Activated CD4-positive, alpha-beta memory T cell treated with anti-CD3 and anti-CD28 coated beads, Interleukin-2, amount 10 ng/mL, durations not matched to agents 7 days and 5 days (primary cell): Measurements from ENCODE around the gene LTBR. TPM values are rescaled to one million over a fixed set of nuclear protein-coding genes. Genes with fewer than 3 reads are reported as not detected.
"Not testable (repeated sequence)": the region's sequence is repeated elsewhere in the genome, so short reads cannot be mapped to it uniquely, and the experiment has no call there.

ENCODE experiments used
- CTCF ChIA-PET: fragments of 350-600 bp; sonication (Branson Sonifier 250); formaldehyde crosslinking; loops from one replicate; lab custom pipeline; 2021; ENCODE audit warnings: antibody characterized with exemption, inconsistent platforms; lab: Charles Lee
- POLR2A ChIA-PET: fragments of 350-600 bp; sonication (Branson Sonifier 250); formaldehyde crosslinking; loops from one replicate; lab custom pipeline; 2021; ENCODE audit warnings: antibody characterized with exemption; lab: Charles Lee
- DNase-seq: peaks from one replicate; pipeline ENCODE4 v3.0.0-alpha.2; 2020
- H3K27ac Mint-ChIP-seq: one replicate; pipeline ENCODE4 v1.8.0; 2021; ENCODE audit warnings: mild to moderate bottlenecking, mixed read lengths
- H3K27me3 Mint-ChIP-seq: one replicate; pipeline ENCODE4 v1.8.0; 2021; ENCODE audit warnings: mixed read lengths
- H3K36me3 Mint-ChIP-seq: one replicate; pipeline ENCODE4 v1.8.0; 2021; ENCODE audit warnings: low read depth, mixed read lengths
- H3K4me1 Mint-ChIP-seq: one replicate; pipeline ENCODE4 v1.8.0; 2021; ENCODE audit warnings: mixed read lengths
- H3K4me3 Mint-ChIP-seq: one replicate; pipeline ENCODE4 v1.8.0; 2021; ENCODE audit warnings: mild to moderate bottlenecking, mixed read lengths
- H3K9me3 Mint-ChIP-seq: one replicate; pipeline ENCODE4 v1.8.0; 2021; ENCODE audit warnings: mixed read lengths
- total RNA-seq, 2 experiments: library from RNA; stranded (reverse); gene quantifications; one replicate each; pipeline ENCODE4 v1.2.3, GENCODE V29; 2021

The LTBR gene
- total RNA-seq, 2 experiments from 2014 or later = 0.38 to 0.40 TPM

GRCh38 chr12:6340745-6341416 lies 43.1 kb upstream of the LTBR start:
- ChIA-PET POLR2A (interaction anchor here (1.4 to 4.5 kb wide), 3 partner anchors 22 to 130 kb away, joined by 3 to 22 read pairs (median 7); partner anchors contain the start of gene VAMP1), CTCF (interaction anchor here (1.0 to 1.9 kb wide), 2 partner anchors 18 to 26 kb away, joined by 3 to 9 read pairs; no protein-coding TSS in a partner anchor)
- Mint-ChIP-seq H3K27ac (no peak overlapping the region), H3K9me3 (no peaks in the 10 kb centered on the region), H3K27me3 (no peaks in the 10 kb centered on the region), H3K4me1 (peaks cover 33% of the 10 kb centered on the region), H3K36me3 (peaks cover 3% of the 10 kb centered on the region), H3K4me3 (no peak overlapping the region)
- DNase-seq = no peak

- no peak within 1 kb of the TSS for H3K4me3 Mint-ChIP-seq
- POLR2A ChIA-PET = interaction anchor here (1.4 to 4.5 kb wide), 2 partner anchors 21 to 129 kb away, joined by 3 to 22 read pairs; partner anchors contain the start of gene VAMP1
- peaks cover 40% of the 10 kb centered on the region for H3K4me1 Mint-ChIP-seq
- no peaks in the 10 kb centered on the region for H3K9me3 Mint-ChIP-seq
- H3K36me3 Mint-ChIP-seq = peaks cover 3% of the 10 kb centered on the region
- CTCF ChIA-PET = interaction anchor here (1.0 kb wide), 2 partner anchors 18 to 124 kb away, joined by 3 read pairs; no protein-coding TSS in a partner anchor
- no peaks in the 10 kb centered on the region for H3K27me3 Mint-ChIP-seq
- peak; percentile 54 for DNase-seq
- peak within 1 kb of the TSS; percentile 50 for H3K27ac Mint-ChIP-seq
Measured at GRCh38 chr12:6341417-6342139, 42.4 kb upstream of the LTBR start, which contains the start of gene TNFRSF1A. TNFRSF1A (minus strand) TSS chr12:6342076; CDS start chr12:6341814, 262 bp downstream.

GRCh38 chr12:6342140-6342889 lies 41.6 kb upstream of the LTBR start:
- no peak for DNase-seq
- Mint-ChIP-seq H3K27ac (no peak overlapping the region), H3K9me3 (peaks cover 4% of the 10 kb centered on the region), H3K4me3 (no peak overlapping the region), H3K4me1 (peaks cover 47% of the 10 kb centered on the region), H3K36me3 (peaks cover 5% of the 10 kb centered on the region), H3K27me3 (no peaks in the 10 kb centered on the region)
- CTCF ChIA-PET = interaction anchor here (1.0 kb wide), 1 partner anchor 123 kb away, joined by 3 read pairs; no protein-coding TSS in a partner anchor
- POLR2A ChIA-PET = interaction anchor here (4.5 kb wide), 1 partner anchor 21 kb away, joined by 22 read pairs; no protein-coding TSS in a partner anchor

- CTCF ChIA-PET = interaction anchor here (0.7 kb wide), 1 partner anchor 12 kb away, joined by 3 read pairs; no protein-coding TSS in a partner anchor
Measured at GRCh38 chr12:6343518-6343917, 40.4 kb upstream of the LTBR start.

GRCh38 chr12:6344101-6344660 lies 39.8 kb upstream of the LTBR start:
- H3K9me3 Mint-ChIP-seq, H3K27ac Mint-ChIP-seq, H3K4me3 Mint-ChIP-seq, H3K36me3 Mint-ChIP-seq, H3K27me3 Mint-ChIP-seq, DNase-seq: not testable (repeated sequence)
- POLR2A ChIA-PET = interaction anchor here (1.0 kb wide), 1 partner anchor 15 kb away, joined by 3 read pairs; no protein-coding TSS in a partner anchor
- CTCF ChIA-PET = interaction anchor here (0.7 to 2.1 kb wide), 3 partner anchors 8 to 19 kb away, joined by 3 to 20 read pairs (median 3); no protein-coding TSS in a partner anchor
- peaks cover 51% of the 10 kb centered on the region for H3K4me1 Mint-ChIP-seq

More at GRCh38 chr12:6343518-6343917, 40.4 kb upstream of the LTBR start:
- no peaks in the 10 kb centered on the region for H3K27me3 Mint-ChIP-seq
- POLR2A ChIA-PET = interaction anchor here (1.0 kb wide), 1 partner anchor 15 kb away, joined by 3 read pairs; no protein-coding TSS in a partner anchor
- peaks cover 51% of the 10 kb centered on the region for H3K4me1 Mint-ChIP-seq
- H3K27ac Mint-ChIP-seq = peak overlapping the region; percentile 5
- H3K9me3 Mint-ChIP-seq = peaks cover 4% of the 10 kb centered on the region
- peaks cover 5% of the 10 kb centered on the region for H3K36me3 Mint-ChIP-seq
- H3K4me3 Mint-ChIP-seq = no peak overlapping the region
- DNase-seq = no peak

GRCh38 chr12:6345319-6346091 lies 38.5 kb upstream of the LTBR start:
- peaks cover 51% of the 10 kb centered on the region for H3K4me1 Mint-ChIP-seq
- POLR2A ChIA-PET = interaction anchor here (1.0 to 2.4 kb wide), 11 partner anchors 10 to 598 kb away, joined by 3 to 38 read pairs (median 5); partner anchors contain the start of genes C12orf57, MRPL51, RNU7-1 and TAPBPL

GRCh38 chr12:6346235-6346832 lies 37.6 kb upstream of the LTBR start:
- Mint-ChIP-seq H3K27ac (peak overlapping the region; percentile 78), H3K4me1 (peaks cover 51% of the 10 kb centered on the region), H3K9me3 (peaks cover 4% of the 10 kb centered on the region), H3K4me3 (peak overlapping the region; percentile 7), H3K36me3 (peaks cover 5% of the 10 kb centered on the region), H3K27me3 (no peaks in the 10 kb centered on the region)
- CTCF ChIA-PET = interaction anchor here (0.8 to 2.1 kb wide), 7 partner anchors 10 to 215 kb away, joined by 3 to 20 read pairs (median 6); no protein-coding TSS in a partner anchor
- DNase-seq = no peak
- POLR2A ChIA-PET = interaction anchor here (1.0 to 2.4 kb wide), 9 partner anchors 10 to 597 kb away, joined by 3 to 38 read pairs (median 5); partner anchors contain the start of genes C12orf57, MRPL51, RNU7-1 and VAMP1

More at GRCh38 chr12:6345319-6346091, 38.5 kb upstream of the LTBR start:
- Mint-ChIP-seq H3K4me3 (peak overlapping the region; percentile 26), H3K36me3 (peaks cover 5% of the 10 kb centered on the region), H3K27me3 (no peaks in the 10 kb centered on the region), H3K27ac (peak overlapping the region; percentile 78), H3K9me3 (peaks cover 4% of the 10 kb centered on the region)
- DNase-seq = peak; percentile 63
- CTCF ChIA-PET = interaction anchor here (0.8 to 2.1 kb wide), 10 partner anchors 9 to 216 kb away, joined by 3 to 20 read pairs (median 5); no protein-coding TSS in a partner anchor

GRCh38 chr12:6346942-6347341 lies 37.0 kb upstream of the LTBR start:
- Mint-ChIP-seq H3K4me3 (no peak overlapping the region), H3K36me3 (peaks cover 2% of the 10 kb centered on the region), H3K27me3 (no peaks in the 10 kb centered on the region), H3K27ac (no peak overlapping the region), H3K9me3 (peaks cover 4% of the 10 kb centered on the region), H3K4me1 (peaks cover 48% of the 10 kb centered on the region)
- ChIA-PET POLR2A (interaction anchor here (2.4 kb wide), 1 partner anchor 11 kb away, joined by 38 read pairs; no protein-coding TSS in a partner anchor), CTCF (no interaction called here)
- no peak for DNase-seq

GRCh38 chr12:6347367-6348338 lies 36.3 kb upstream of the LTBR start:
- DNase-seq = no peak
- Mint-ChIP-seq H3K4me3 (no peak overlapping the region), H3K4me1 (peaks cover 41% of the 10 kb centered on the region), H3K36me3 (peaks cover 2% of the 10 kb centered on the region), H3K9me3 (peaks cover 4% of the 10 kb centered on the region), H3K27ac (no peak overlapping the region), H3K27me3 (no peaks in the 10 kb centered on the region)
- POLR2A ChIA-PET = interaction anchor here (1.5 kb wide), 1 partner anchor 10 kb away, joined by 4 read pairs; no protein-coding TSS in a partner anchor
- CTCF ChIA-PET = no interaction called here

- ChIA-PET CTCF (interaction anchor here (0.6 to 0.9 kb wide), 2 partner anchors 16 to 113 kb away, joined by 3 read pairs; no protein-coding TSS in a partner anchor), POLR2A (interaction anchor here (0.8 to 1.1 kb wide), 2 partner anchors 9 to 23 kb away, joined by 3 to 5 read pairs; no protein-coding TSS in a partner anchor)
- no peak for DNase-seq
- peaks cover 11% of the 10 kb centered on the region for H3K4me1 Mint-ChIP-seq
- no peak overlapping the region for H3K27ac Mint-ChIP-seq
- H3K36me3 Mint-ChIP-seq = peaks cover 2% of the 10 kb centered on the region
- H3K9me3 Mint-ChIP-seq = peaks cover 4% of the 10 kb centered on the region
- H3K4me3 Mint-ChIP-seq = no peak overlapping the region
- H3K27me3 Mint-ChIP-seq = peaks cover 5% of the 10 kb centered on the region
Measured at GRCh38 chr12:6351622-6352021, 32.3 kb upstream of the LTBR start.
